GM21528 (cell line): ENCODE data around the gene PRDM4.
A peak's percentile ranks its signal among the peaks of the same experiment; 100 is the strongest.

ENCODE experiments used
- ATAC-seq: cut with Tn5 transposase; IDR thresholded peaks from one replicate; pipeline ENCODE4 v1.9.1; 2021; ENCODE audit warnings: mild to moderate bottlenecking, moderate library complexity; ENCODE audit not compliant: unreplicated experiment, low FRiP score

Gene PRDM4

GRCh38 chr12:107760809-107761501, at the start of gene PRDM4:
Gene PRDM4 (minus strand): TSS chr12:107761137. CDS start chr12:107760515, 622 bp downstream.
- peak; percentile 92 for ATAC-seq

GRCh38 chr12:107807471-107808150, 46.7 kb upstream of the PRDM4 start:
- no peak for ATAC-seq

GRCh38 chr12:107805488-107806180, 44.7 kb upstream of the PRDM4 start:
- ATAC-seq, result no peak

- no peak for ATAC-seq
Observed at GRCh38 chr12:107803092-107803491, 42.2 kb upstream of the PRDM4 start.

GRCh38 chr12:107801150-107801549, 40.2 kb upstream of the PRDM4 start:
- no peak for ATAC-seq

GRCh38 chr12:107798580-107798979, 37.6 kb upstream of the PRDM4 start:
- ATAC-seq, result no peak

- no peak for ATAC-seq
Observed at GRCh38 chr12:107794451-107794850, 33.5 kb upstream of the PRDM4 start.

- no peak for ATAC-seq
Observed at GRCh38 chr12:107791465-107792089, 30.6 kb upstream of the PRDM4 start.

- ATAC-seq, result no peak
Observed at GRCh38 chr12:107788690-107789458, 27.9 kb upstream of the PRDM4 start.

- no peak for ATAC-seq
Observed at GRCh38 chr12:107788281-107788680, 27.3 kb upstream of the PRDM4 start.

- ATAC-seq, result peak; percentile 64
Observed at GRCh38 chr12:107783406-107784376, 22.8 kb upstream of the PRDM4 start.

- ATAC-seq, result no peak
Observed at GRCh38 chr12:107782067-107782466, 21.1 kb upstream of the PRDM4 start.

- ATAC-seq, result no peak
Observed at GRCh38 chr12:107780298-107780697, 19.4 kb upstream of the PRDM4 start.

- ATAC-seq, result peak; percentile 74
Observed at GRCh38 chr12:107779077-107779831, 18.3 kb upstream of the PRDM4 start.

- ATAC-seq, result no peak
Observed at GRCh38 chr12:107778383-107779025, 17.6 kb upstream of the PRDM4 start.

- ATAC-seq, result no peak
Observed at GRCh38 chr12:107776171-107776570, 15.2 kb upstream of the PRDM4 start.

GRCh38 chr12:107775093-107775721, 14.3 kb upstream of the PRDM4 start:
- ATAC-seq, result no peak
